GM18907 (cell line): ENCODE measurements around the gene TYW5.

ENCODE experiments used
- ATAC-seq: cut with Tn5 transposase; IDR thresholded peaks from one replicate; pipeline ENCODE4 v1.9.1; 2021; ENCODE audit warnings: mild to moderate bottlenecking, moderate library complexity; ENCODE audit not compliant: unreplicated experiment

The TYW5 gene, protein sequence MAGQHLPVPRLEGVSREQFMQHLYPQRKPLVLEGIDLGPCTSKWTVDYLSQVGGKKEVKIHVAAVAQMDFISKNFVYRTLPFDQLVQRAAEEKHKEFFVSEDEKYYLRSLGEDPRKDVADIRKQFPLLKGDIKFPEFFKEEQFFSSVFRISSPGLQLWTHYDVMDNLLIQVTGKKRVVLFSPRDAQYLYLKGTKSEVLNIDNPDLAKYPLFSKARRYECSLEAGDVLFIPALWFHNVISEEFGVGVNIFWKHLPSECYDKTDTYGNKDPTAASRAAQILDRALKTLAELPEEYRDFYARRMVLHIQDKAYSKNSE

DNA sequence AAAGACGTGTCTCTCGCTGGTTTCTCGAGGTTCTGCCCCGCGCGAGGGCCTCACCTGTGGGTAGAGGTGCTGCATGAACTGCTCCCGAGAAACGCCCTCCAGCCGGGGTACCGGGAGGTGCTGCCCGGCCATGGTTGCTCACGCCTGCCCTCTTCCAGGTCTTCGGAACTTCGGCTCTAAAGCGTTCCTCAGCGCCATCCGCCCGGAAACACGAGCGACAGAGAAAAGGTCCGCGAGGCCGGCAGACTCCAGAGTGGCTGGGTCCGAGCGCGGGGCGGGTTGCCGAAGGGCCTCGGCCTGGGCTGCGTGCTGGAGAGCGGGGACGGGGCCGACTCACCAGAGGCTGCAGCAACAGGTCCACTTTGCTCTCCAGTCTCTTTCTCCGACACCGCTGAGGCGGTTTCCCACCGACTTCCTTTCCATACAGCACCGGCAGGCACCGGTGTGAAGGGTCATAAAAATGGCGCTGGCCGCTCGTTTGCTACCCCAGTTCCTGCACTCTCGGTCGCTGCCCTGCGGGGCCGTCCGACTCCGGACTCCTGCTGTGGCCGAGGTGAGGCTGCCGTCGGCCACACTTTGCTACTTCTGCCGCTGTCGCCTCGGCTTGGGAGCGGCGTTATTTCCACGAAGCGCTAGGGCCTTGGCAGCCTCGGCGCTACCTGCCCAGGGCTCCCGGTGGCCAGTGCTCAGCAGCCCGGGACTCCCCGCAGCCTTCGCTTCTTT, at the start of gene TYW5, which contains the start of gene MAIP1:
Gene TYW5 (minus strand): TSS at position 153 of the 723 bp plus-strand sequence. CDS start 21 bp downstream, at position 132.
Gene MAIP1 (plus strand): TSS at position 244 of the 723 bp plus-strand sequence. CDS start 217 bp downstream, at position 461.
- peak; percentile 91 for ATAC-seq

DNA sequence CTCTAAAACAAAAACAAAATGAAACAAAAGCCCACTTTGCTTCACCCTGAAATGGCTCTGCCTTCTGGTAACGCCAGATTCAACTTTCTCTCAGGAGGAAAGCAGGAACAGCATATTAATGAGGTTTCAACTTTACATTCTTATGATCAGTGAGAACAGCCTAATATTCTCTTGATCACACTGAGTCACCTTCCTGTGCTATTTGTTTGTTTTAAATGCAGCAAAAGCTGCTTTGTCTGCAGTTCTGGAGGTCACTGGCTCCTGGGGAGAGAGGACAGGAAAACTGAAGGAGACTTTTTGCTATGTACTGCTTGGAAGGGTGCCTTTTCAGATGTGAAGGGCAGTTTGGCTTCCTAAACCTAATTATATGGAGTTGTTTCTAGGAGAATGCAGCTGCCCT, 48.2 kb upstream of the TYW5 start:
- ATAC-seq, result no peak

DNA sequence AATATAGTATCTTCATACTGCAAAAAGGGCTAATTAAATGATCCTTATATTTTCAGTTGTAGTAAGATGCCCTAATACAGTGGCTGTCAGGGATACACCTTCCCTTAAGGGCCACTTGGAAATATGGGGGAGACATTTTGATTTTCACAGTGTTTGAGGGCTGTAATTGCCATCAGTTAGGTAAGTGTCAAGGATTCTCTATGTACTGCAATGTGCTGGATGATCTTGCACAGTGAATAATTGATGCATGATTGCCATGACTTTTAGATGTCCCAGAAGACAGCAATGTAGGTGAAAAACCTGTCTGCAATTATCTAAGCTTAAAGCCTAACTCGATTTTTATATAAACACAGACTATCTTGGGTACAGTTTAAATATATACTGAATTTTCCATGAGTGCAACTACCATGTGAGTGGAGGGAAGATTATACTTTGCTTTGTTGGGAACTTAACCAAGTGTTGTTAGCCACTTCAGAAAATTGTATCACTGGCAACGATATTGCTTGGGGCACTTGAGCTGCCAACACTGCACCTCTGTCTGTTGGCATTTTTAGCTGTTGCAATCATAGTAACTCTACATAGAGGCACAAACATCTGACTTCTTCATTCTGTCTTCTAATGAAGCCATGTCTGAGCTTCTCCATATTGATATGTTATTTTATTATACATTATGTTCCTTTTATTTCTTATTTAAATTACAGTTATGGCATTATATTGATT, 45.3 kb upstream of the TYW5 start:
- ATAC-seq, result no peak

DNA sequence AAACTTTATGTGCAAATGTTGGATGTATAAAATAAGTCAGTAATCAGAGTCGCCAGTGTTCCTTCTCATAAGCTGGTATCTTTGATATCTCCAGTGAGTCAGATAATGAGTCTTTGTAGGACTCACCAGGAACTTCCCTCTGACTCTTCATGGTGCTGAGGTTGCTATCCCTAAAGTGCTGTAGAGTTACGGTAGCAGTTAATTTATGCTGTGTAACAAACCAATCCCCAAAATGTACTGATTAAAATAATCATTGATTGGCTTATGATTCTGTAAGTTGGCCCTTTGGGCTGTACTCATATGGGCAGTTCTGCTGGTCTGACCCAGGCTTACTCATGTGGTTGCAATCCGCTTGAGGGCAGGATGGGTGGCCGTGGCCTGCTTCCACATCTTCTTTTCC, 43.9 kb upstream of the TYW5 start:
- ATAC-seq, result no peak

DNA sequence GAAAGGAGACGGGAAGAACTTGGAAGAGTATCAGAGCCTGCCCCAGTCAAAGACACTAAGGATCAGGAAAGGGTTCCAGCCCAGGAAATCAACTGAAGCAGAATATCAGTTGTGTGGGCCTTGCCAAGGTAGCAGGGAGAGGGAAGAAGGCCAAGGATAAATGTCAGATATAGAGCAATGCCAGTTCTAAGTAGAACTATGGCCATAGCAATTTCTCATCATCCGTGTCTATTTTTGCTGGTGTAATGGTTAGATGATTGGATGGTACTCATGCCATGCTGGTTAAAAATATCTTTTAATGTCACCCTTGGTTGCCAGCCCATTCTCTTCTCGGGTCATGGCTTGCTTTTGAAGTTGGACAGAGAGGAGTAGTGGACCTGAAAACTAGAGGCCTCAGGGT, 42.0 kb upstream of the TYW5 start:
- no peak for ATAC-seq

DNA sequence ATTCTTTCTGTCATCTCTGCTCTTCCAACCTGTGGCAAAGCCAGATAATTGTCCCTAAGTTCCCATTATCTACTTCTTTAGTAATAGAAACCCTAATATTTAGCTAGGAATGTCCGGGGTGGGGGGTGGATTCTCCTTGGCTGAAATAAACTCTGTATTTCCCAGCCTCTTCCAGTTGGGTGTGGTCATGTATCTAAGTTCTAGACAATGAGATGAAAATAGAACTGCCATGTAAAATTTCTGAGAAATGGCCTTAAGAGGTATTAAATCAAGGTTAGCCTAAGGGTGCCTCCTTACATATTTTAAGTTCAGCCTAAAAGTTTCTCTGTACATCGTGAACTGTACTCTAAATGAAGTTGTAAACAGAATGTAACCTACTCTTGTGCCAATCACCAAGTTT, 39.6 kb upstream of the TYW5 start:
- ATAC-seq, result no peak

DNA sequence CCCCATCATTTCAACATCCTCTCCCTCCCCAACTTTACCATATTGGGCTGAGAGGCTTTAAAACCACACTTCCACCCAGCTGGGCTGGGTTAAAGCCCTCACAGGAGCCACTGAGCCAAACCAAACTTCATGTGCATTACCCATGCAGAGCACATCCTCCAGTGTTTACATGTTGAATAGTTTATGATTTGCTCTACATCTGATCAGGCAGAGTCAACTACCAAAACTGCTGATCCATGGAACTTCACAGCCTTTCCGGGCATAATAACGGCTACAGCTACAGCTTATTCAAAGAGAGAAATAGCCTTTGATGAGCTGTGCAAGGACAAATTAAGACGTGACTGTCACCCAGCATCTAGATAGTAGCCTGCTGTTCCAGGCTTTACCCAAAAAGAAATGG, 39.1 kb upstream of the TYW5 start:
- no peak for ATAC-seq

DNA sequence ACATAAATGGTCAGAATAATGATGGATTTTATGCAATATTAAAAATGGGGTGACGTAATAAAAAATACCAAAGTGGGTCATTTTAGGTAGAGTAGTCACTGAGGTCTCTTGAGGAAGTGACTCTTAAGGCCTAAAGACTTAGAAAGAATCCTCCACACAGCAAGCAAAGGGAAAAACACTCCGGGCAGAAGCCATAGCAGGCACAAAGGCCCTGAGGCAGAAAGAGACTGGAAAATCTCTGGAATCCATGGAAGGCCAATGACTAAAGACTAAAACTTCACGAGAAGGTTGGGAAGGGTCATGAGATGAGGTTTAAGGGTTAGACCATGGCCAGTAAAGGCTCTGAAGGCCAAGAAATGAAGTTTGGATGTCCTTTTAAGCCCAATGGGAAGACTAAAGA, 37.0 kb upstream of the TYW5 start:
- no peak for ATAC-seq

DNA sequence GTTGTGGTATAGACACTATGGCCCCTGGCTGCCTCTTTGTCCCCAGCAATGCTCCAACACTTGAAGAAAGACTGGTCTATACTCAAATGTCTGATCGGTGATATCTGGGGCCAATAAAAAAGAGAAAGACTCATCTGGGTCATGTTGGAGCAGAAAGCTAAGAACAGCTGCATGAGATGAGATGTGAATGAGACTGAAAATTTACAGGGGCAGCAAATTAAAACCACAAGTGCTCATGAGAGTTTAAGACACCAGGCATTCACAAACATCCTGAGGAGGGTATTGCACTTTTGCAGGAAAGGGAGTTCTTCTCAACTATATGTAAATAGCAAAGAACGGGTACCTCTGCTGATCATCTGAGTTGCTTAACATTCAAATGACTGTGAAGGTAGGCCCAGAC, 36.4 kb upstream of the TYW5 start:
- ATAC-seq, result no peak

DNA sequence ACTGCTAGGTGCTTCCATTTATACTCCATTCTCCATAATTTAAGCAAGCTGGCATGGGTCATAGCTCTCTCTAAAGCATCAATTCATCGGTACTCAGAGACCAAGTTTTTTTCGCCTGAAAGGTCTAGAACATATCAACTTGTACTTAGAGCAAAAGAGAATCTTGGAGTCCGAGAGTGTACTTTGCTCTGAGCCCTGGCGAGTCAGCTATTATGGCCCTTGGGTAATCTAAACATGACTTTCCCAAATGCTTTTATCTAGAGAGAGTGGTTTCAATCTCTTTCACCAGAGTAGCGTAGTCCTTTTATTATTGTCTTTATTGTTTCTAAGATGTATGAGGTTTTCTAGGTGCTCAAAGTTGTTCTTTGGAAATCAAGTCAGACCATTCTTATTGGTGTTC, 34.5 kb upstream of the TYW5 start:
- ATAC-seq, result no peak

DNA sequence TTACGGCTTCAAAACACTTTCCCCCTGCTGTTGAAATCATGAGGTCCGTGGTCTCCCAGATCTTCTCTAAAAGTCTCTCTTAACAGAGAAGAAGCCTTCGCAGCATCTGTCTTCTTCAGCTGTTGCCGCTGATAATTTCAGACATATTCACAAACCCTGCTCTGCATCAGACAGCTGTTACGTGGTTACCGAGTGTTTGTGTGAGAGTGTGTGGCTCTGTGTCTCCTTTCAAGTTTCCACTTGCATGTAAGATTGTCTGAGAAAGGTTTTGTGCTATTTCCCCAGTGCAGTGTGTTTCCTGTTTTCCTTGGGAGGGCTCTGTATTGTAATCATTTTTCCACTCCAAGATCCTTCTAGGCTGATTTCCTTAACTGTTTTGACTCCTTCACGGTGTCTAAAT, 32.9 kb upstream of the TYW5 start:
- ATAC-seq, result no peak

DNA sequence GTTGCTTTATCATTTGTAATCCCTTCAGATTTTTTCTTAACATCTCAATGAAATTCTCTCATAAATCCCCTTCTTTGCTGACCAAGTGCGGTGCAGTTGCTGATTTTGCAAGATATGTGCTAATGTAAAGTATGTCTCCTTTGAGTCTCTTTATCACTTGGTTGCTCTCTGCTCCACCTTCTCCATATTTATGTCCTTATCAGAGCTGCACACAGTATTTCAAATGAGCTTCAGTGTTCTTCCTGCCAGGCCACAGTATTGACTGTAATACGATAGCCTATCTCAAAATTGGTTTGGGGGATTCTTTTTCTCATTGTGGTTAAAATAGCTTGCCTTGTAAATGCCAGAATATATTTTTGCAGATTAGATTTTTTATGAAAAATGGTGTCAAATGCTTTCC, 32.3 kb upstream of the TYW5 start:
- ATAC-seq, result no peak

DNA sequence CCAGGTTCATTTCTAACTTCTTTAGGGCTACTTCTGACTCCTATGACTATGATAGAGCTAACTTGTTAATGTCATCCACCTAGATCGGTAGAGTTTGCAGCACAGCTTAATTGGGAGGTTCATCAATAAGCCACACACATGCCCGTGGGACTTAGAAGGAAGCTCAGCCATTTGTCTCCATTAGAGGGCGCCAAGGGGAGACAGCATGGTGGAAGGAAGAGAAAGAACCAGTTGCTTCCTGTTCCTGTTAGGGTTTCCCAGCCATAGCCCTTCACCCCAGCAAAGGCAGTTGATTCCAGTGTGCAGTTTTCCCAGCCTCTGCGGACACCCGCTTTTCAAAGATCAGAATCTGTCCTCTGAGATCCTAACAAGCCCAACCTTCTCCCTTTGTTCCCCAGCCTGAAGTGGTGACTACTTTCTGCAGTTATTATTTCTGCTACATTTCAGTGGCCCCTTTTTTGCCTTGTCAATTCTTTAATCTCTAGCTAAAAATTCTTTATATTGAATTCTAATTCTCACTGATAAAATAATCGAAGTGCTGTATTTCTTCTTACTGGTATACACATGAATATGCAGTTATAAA, 30.4 kb upstream of the TYW5 start:
- peak; percentile 78 for ATAC-seq

DNA sequence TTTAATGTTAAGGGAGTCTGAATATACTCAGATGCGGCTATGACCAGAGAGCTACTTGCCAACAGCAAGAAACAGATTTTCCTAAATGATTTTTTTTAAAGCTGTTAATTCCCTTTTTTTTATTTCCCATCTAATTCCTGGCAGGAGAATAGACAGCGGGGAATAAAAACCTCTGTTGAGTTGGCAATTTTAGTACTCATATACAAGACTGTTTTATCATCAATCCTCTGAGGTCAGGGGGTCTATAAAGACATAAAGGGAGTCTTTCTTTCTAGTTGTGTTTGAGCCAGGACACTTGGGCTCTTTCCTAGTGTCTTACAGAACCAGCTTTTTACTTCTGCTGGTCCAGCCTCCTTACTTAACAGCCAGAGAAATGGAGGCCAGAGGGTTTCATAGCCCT, 29.5 kb upstream of the TYW5 start:
- ATAC-seq, result no peak

DNA sequence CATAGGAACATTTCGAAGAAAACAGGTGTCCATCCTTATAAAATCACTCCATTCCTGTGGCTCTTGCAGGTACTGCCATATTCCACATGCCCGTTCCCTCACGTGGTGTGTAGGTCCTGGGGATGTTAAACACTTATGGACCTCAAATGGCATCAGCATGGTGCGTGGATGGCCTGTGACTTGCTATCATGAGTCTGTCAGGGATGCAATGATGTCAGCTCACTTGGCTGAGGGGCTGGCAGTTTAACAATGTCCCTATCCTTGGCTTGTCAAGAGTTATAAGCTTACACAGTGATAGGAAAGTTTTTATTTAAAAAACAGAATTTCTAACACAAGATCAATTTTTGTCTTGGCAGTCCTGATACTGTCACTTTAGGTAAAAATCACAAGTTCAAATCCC, 28.9 kb upstream of the TYW5 start:
- no peak for ATAC-seq

DNA sequence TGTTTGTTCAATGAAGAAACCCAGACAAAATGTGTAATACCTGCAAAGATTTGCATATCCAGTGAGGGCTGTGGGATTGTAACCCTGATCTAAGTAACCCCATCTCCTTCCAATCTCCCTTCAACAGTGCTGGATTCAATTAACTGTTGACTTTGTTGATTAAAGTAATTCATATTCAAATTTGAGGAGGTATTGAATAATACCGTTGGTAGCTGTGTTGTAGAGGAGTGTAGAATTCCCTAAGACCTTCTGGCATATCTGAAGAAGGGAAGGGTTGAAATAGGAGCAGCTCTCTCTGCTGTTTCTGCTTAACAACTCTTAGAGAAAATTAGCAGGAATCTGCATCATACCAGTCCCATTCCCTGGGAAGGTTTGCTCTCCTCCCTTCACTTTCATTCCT, 28.2 kb upstream of the TYW5 start:
- ATAC-seq, result no peak

DNA sequence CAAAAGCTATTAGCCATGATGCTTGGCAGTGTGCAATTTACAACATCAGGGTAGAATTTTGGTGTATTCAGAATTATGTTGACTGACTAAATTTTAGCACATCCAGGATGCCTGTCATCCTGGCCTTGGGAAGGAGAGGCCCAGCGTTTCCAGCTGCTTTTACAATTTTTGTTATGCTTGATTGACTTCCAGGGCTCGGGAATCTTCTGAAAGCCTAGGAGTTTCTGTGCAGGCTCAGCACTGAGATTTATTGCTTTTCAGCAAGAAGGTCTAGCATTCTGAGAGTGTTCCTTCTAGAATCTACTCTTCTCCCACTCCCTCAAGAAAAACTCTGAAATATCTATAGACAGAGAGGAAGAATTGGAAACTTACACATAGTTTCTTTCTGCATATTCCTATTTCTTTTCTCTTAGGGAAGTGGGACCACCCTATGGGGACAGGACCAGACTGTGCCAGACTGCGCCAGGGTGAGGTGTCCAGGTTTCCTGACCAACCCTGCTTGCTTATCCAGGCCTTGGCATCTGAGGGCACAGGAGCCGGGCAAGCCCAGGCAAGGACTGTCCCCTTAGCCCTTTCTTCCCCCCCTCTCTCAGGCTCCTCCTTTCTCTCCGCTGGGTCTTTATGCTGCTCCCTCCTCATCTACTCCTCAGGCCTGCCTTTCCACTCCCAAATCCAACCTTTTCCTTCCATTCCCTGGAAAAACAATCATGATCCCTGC, 27.0 kb upstream of the TYW5 start:
- ATAC-seq, result no peak

DNA sequence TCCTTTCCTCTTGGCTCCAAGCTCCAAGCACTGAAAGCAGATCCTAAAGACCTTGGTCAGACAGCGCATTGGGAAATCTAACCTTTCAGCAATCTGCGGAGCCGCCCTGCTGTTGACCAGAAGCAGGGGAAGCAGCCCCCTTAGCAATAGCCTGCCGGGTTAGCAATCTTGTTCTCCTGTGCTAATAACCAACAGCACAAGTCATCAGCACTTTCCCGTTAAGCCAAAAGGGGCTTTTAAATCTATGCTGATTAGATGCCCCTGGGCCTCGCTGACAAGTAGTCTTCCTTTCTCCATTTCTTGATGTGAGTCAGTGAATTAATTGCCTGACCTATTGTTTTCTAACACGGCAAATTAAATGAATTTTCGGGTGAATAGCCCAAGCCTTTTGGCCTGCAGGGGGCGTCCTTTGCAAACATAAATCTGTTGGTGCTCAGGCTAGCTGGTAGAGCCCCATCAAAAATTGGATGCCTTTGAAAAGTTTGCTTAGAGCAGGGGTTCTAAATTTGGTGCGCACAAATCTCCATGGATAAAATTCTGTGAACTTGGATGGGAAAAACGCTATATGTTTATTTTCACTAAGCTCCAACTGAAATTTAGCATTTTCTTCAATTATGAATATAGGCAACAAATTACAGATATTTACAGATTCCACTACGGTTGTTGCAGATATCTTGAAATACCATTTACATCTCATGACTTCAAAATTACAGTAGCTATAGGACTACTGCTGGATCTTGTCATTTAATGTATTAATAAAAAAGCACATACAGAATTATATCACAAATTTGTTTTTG, 24.7 kb upstream of the TYW5 start:
- peak; percentile 40 for ATAC-seq

DNA sequence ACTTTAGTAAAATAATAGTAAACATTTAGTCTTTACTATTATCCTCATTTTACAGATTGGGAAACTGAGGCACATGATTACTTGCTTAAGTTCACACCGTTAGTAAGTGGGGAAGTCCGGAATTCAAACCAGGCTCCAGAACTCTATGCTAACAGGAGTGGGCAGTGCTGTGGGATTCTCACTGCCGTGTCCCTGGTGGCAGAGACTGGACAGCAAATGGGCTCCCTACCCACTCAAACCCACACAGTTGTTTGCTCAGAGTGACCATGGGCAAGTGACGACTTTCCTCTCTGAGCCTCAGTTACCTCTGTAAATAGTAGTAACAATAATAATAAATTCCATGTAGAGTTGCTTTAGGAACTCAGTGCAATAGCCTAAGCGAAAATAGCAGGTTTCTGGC, 24.1 kb upstream of the TYW5 start:
- no peak for ATAC-seq

DNA sequence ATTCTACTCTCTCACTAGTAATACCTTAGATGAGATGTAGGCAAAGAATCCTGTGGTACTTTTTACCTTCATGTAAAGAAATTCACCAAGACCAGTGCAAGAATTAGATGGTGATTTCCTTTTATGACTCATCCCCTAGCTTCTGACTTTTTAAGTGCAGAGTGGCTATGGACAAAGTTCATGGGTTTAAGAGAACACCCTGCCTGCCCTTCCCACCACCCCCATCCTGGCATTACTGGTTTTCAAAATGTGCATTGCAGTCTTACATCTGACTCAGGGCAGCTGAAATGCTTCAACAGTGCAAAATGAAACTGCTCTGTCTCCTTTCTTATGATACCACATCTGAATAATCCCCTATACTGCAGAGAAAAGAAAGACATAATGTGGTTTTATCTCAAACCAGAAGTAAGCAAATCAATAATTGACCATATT, 22.7 kb upstream of the TYW5 start:
- ATAC-seq, result peak; percentile 89
